Neural cell (in vitro differentiated cells): Measurements from ENCODE around the gene MAML2. TPM values are rescaled to one million over a fixed set of nuclear protein-coding genes. Genes with fewer than 3 reads are reported as not detected.

Experiments
- H2AFZ ChIP-seq: fragments of 200-600, 300-800 bp; sonication (generic), shearing (Covaris generic); 2 replicates; pipeline ENCODE4 v1.6.0; 2014; ENCODE audit warnings: low read depth, mild to moderate bottlenecking, antibody characterized with exemption, low read length, moderate library complexity
- H3F3A ChIP-seq: fragments of 200-600 bp; shearing (Covaris generic); 2 replicates; pipeline ENCODE4 v1.6.1; 2016; ENCODE audit warnings: mild to moderate bottlenecking, moderate library complexity, mixed read lengths, antibody characterized with exemption, low read length; ENCODE audit not compliant: insufficient read depth, poor library complexity, severe bottlenecking
- H3K27ac ChIP-seq: fragments of 200-600, 300-800 bp; sonication (generic), shearing (Covaris generic); 2 replicates; pipeline ENCODE4 v1.5.1; 2014; ENCODE audit warnings: mild to moderate bottlenecking, low read length, moderate library complexity
- H3K27me3 ChIP-seq: fragments of 300-800, 200-600 bp; sonication (generic), shearing (Covaris generic); 2 replicates; pipeline ENCODE4 v1.6.0; 2014; ENCODE audit warnings: mild to moderate bottlenecking, low read depth, low read length, moderate library complexity; ENCODE audit not compliant: insufficient read depth
- H3K36me3 ChIP-seq: fragments of 300-800, 200-600 bp; sonication (generic), shearing (Covaris generic); 2 replicates; pipeline ENCODE4 v1.5.1; 2014; ENCODE audit warnings: mild to moderate bottlenecking, antibody characterized with exemption, low read length, moderate library complexity; ENCODE audit not compliant: insufficient read depth
- H3K4me2 ChIP-seq: fragments of 300-800, 200-600 bp; sonication (generic), shearing (Covaris generic); 2 replicates; pipeline ENCODE4 v1.6.0; 2014; ENCODE audit warnings: mild to moderate bottlenecking, low read length
- H3K4me3 ChIP-seq: fragments of 300-800, 200-600 bp; sonication (generic), shearing (Covaris generic); 2 replicates; pipeline ENCODE4 v1.5.1; 2014; ENCODE audit warnings: mild to moderate bottlenecking, low read length, moderate library complexity
- H3K79me2 ChIP-seq: fragments of 200-600 bp; shearing (Covaris generic); replicated peaks from 2 replicates; pipeline ENCODE4 v1.6.0; 2014; ENCODE audit warnings: mild to moderate bottlenecking, low read length, moderate library complexity; ENCODE audit not compliant: insufficient read depth
- H3K9ac ChIP-seq: fragments of 300-800, 200-600 bp; sonication (generic), shearing (Covaris generic); 2 replicates; pipeline ENCODE4 v1.6.1; 2016; ENCODE audit warnings: mild to moderate bottlenecking, low read length, mixed read lengths
- H3K9me2 ChIP-seq: fragments of 200-600 bp; shearing (Covaris generic); 2 replicates; pipeline ENCODE4 v1.6.1; 2016; ENCODE audit warnings: mild to moderate bottlenecking, low read length, mixed read lengths; ENCODE audit not compliant: insufficient read depth
- H3K9me3 ChIP-seq: fragments of 200-600, 300-800 bp; sonication (generic), shearing (Covaris generic); 2 replicates; pipeline ENCODE4 v1.6.1; 2016; ENCODE audit warnings: mild to moderate bottlenecking, mixed run types, low read length, moderate library complexity, mixed read lengths
- H4K20me1 ChIP-seq: fragments of 200-600 bp; shearing (Covaris generic); 2 replicates; pipeline ENCODE4 v1.6.1; 2016; ENCODE audit warnings: mild to moderate bottlenecking, mixed run types; ENCODE audit not compliant: insufficient read depth
- EP300 ChIP-seq: fragments of 450-650 bp; conservative IDR thresholded peaks from 2 replicates; pipeline ENCODE4 v1.6.1; 2014; ENCODE audit warnings: antibody characterized with exemption, mild to moderate bottlenecking, moderate library complexity; ENCODE audit not compliant: poor library complexity, severe bottlenecking
- EZH2 ChIP-seq: fragments of 200-600, 300-800 bp; shearing (Covaris generic), sonication (generic); IDR thresholded peaks from 2 replicates; pipeline ENCODE4 v1.6.1; 2014; ENCODE audit warnings: antibody characterized with exemption, low read length, borderline replicate concordance, mild to moderate bottlenecking; ENCODE audit not compliant: insufficient read depth, poor library complexity, severe bottlenecking
- MXI1 ChIP-seq: fragments of 450-650 bp; conservative IDR thresholded peaks from 2 replicates; pipeline ENCODE4 v1.6.1; 2014; ENCODE audit warnings: antibody characterized with exemption, mild to moderate bottlenecking; ENCODE audit not compliant: poor library complexity, severe bottlenecking
- POLR2AphosphoS5 ChIP-seq: IDR thresholded peaks from 2 replicates; pipeline ENCODE4 v1.6.1; 2012
- RAD21 ChIP-seq: fragments of 450-650 bp; conservative IDR thresholded peaks from 2 replicates; pipeline ENCODE4 v1.6.1; 2014; ENCODE audit warnings: antibody characterized with exemption, mild to moderate bottlenecking, moderate library complexity
- SMC3 ChIP-seq: fragments of 450-650 bp; conservative IDR thresholded peaks from 2 replicates; pipeline ENCODE4 v1.6.1; 2014; ENCODE audit warnings: antibody characterized with exemption, mild to moderate bottlenecking, moderate library complexity; ENCODE audit not compliant: poor library complexity
- TAF1 ChIP-seq: IDR thresholded peaks from 2 replicates; pipeline ENCODE4 v1.6.1; 2012; ENCODE audit warnings: low read depth
- polyA plus RNA-seq: library from polyadenylated mRNA; depleted of rRNA; stranded (reverse); fragments of >200 nt; gene quantifications from 2 replicates; pipeline ENCODE4 v1.2.3, GENCODE V29; 2014
- TF ChIP-seq, protein P1 (sequence below): fragments of 450-650 bp; IDR thresholded peaks from 2 replicates; pipeline ENCODE4 v1.5.1; 2014; ENCODE audit warnings: antibody characterized with exemption, mild to moderate bottlenecking, moderate library complexity; ENCODE audit not compliant: poor library complexity, severe bottlenecking
- TF ChIP-seq, protein P2 (sequence below): IDR thresholded peaks from 2 replicates; pipeline ENCODE4 v1.6.1; 2012; ENCODE audit warnings: borderline replicate concordance

The MAML2 gene
- polyA plus RNA-seq, 1 donor from 2014 or later = 3.6 TPM

DNA sequence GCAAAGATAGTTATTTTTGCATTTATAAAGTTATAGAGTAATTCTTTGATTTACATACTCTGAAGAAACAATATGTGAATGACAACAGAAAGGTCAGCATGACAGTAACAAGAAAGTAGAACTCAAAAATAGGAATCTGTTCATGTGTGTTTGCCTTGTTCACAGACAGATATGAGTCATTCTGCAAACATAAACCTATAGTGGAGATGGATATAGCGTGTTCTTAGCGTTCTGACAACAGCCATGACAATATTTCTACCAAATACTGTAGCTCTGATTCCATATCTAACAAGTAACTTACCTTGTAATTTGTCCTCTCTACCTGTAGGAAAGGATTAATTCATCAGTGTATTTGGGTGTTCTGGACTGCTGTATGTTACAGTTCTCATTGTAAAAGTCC, 210.6 kb downstream of the MAML2 start:
- H3K27ac ChIP-seq = no peak overlapping the region
- no peak overlapping the region for H3K9ac ChIP-seq
- TF ChIP-seq, protein P1, sequence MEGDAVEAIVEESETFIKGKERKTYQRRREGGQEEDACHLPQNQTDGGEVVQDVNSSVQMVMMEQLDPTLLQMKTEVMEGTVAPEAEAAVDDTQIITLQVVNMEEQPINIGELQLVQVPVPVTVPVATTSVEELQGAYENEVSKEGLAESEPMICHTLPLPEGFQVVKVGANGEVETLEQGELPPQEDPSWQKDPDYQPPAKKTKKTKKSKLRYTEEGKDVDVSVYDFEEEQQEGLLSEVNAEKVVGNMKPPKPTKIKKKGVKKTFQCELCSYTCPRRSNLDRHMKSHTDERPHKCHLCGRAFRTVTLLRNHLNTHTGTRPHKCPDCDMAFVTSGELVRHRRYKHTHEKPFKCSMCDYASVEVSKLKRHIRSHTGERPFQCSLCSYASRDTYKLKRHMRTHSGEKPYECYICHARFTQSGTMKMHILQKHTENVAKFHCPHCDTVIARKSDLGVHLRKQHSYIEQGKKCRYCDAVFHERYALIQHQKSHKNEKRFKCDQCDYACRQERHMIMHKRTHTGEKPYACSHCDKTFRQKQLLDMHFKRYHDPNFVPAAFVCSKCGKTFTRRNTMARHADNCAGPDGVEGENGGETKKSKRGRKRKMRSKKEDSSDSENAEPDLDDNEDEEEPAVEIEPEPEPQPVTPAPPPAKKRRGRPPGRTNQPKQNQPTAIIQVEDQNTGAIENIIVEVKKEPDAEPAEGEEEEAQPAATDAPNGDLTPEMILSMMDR = no peak
- TF ChIP-seq TAF1 (no peak), MXI1 (no peak), EZH2 (no peak), SMC3 (no peak), POLR2AphosphoS5 (no peak), EP300 (no peak), RAD21 (no peak)
- TF ChIP-seq, protein P2, sequence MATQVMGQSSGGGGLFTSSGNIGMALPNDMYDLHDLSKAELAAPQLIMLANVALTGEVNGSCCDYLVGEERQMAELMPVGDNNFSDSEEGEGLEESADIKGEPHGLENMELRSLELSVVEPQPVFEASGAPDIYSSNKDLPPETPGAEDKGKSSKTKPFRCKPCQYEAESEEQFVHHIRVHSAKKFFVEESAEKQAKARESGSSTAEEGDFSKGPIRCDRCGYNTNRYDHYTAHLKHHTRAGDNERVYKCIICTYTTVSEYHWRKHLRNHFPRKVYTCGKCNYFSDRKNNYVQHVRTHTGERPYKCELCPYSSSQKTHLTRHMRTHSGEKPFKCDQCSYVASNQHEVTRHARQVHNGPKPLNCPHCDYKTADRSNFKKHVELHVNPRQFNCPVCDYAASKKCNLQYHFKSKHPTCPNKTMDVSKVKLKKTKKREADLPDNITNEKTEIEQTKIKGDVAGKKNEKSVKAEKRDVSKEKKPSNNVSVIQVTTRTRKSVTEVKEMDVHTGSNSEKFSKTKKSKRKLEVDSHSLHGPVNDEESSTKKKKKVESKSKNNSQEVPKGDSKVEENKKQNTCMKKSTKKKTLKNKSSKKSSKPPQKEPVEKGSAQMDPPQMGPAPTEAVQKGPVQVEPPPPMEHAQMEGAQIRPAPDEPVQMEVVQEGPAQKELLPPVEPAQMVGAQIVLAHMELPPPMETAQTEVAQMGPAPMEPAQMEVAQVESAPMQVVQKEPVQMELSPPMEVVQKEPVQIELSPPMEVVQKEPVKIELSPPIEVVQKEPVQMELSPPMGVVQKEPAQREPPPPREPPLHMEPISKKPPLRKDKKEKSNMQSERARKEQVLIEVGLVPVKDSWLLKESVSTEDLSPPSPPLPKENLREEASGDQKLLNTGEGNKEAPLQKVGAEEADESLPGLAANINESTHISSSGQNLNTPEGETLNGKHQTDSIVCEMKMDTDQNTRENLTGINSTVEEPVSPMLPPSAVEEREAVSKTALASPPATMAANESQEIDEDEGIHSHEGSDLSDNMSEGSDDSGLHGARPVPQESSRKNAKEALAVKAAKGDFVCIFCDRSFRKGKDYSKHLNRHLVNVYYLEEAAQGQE = no peak
- H4K20me1 ChIP-seq = no peaks in the 10 kb centered on the region
- no peak overlapping the region for H3K4me2 ChIP-seq
- H3K27me3 ChIP-seq = no peaks in the 10 kb centered on the region
- no peak overlapping the region for H3K4me3 ChIP-seq
- H2AFZ ChIP-seq = no peak overlapping the region
- no peaks in the 10 kb centered on the region for H3F3A ChIP-seq
- H3K9me2 ChIP-seq = no peaks in the 10 kb centered on the region
- H3K79me2 ChIP-seq = no peaks in the 10 kb centered on the region
- no peaks in the 10 kb centered on the region for H3K36me3 ChIP-seq
- H3K9me3 ChIP-seq = no peaks in the 10 kb centered on the region

DNA sequence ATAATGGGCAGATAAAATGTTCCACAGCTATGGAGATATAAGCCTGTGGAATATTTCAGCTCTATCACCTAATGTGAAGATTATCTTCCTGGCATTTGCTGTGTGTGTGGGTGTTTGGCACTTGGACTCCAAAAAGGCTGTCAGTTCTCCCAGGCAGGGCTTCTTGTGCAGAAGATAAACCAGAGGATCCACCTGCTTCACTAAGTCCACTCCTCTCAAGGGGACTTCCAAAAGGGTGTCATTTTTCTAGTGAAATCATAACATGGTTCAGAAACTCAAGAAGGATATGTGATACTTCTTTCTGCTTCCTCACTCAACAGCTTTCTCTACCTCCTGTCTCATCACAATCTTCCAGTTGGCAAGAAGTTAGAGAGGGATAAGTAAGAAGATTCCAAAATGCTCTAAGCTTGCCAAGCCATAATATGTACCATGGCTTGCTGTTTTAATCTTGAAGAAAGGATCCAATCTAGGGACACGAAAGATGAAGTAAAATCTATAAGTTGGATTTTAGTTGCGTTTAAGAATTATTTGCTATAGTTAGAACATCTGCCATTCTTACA, 212.9 kb downstream of the MAML2 start:
- H3K79me2 ChIP-seq = no peaks in the 10 kb centered on the region

More for the DNA sequence above, 212.9 kb downstream of the MAML2 start:
- no peak overlapping the region for H3K9ac ChIP-seq
- H3K36me3 ChIP-seq = no peaks in the 10 kb centered on the region
- TF ChIP-seq POLR2AphosphoS5 = no peak
- TF ChIP-seq, protein P2 = no peak
- TF ChIP-seq MXI1 = no peak
- TF ChIP-seq EZH2 = no peak
- TF ChIP-seq SMC3 = no peak
- no peak for TF ChIP-seq RAD21
- TF ChIP-seq EP300 = no peak
- no peak for TF ChIP-seq TAF1
- TF ChIP-seq, protein P1 = no peak
- H3K4me3 ChIP-seq = no peak overlapping the region
- H3K4me2 ChIP-seq = no peak overlapping the region
- H3K27ac ChIP-seq = no peak overlapping the region
- H3K9me2 ChIP-seq = no peaks in the 10 kb centered on the region
- no peaks in the 10 kb centered on the region for H3K27me3 ChIP-seq
- H4K20me1 ChIP-seq = no peaks in the 10 kb centered on the region
- H2AFZ ChIP-seq = no peak overlapping the region
- peaks cover 3% of the 10 kb centered on the region for H3F3A ChIP-seq
- no peaks in the 10 kb centered on the region for H3K9me3 ChIP-seq
